GM08714 (cell line): ENCODE results near the gene HOXB3.

ENCODE experiments used
- H3K4me3 ChIP-seq: fragments of 200-500 bp; sonication (Bioruptor generic); 2 replicates; pipeline ENCODE4 v1.5.1; 2014; ENCODE audit warnings: mild to moderate bottlenecking, low read length, inconsistent platforms
- ZNF274 ChIP-seq: IDR thresholded peaks from 2 replicates; pipeline ENCODE4 v1.6.1; 2012; ENCODE audit warnings: mild to moderate bottlenecking, low read depth, low read length

HOXB3 gene

DNA sequence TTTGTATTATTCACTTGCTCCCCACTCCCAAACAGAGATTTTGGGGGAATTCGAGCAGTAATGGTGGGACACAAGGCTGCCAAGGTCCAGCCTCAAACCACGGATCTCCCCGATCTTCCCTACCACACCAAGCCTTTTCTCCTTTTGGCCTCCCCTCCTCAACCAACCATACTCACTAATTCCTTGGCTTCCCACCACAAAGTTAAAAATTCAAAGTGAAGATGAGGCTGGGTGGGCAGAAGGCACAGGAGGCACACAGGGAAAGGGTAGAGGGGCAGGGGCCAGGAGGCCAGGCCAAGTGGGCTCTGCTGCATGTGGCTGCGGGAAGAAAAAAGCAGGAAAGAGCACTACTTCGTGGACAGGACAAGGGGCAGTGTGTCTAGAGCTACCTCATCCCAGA is 27.1 kb downstream of the HOXB3 start:
- TF ChIP-seq ZNF274: no peak
- H3K4me3 ChIP-seq: no peak overlapping the region

DNA sequence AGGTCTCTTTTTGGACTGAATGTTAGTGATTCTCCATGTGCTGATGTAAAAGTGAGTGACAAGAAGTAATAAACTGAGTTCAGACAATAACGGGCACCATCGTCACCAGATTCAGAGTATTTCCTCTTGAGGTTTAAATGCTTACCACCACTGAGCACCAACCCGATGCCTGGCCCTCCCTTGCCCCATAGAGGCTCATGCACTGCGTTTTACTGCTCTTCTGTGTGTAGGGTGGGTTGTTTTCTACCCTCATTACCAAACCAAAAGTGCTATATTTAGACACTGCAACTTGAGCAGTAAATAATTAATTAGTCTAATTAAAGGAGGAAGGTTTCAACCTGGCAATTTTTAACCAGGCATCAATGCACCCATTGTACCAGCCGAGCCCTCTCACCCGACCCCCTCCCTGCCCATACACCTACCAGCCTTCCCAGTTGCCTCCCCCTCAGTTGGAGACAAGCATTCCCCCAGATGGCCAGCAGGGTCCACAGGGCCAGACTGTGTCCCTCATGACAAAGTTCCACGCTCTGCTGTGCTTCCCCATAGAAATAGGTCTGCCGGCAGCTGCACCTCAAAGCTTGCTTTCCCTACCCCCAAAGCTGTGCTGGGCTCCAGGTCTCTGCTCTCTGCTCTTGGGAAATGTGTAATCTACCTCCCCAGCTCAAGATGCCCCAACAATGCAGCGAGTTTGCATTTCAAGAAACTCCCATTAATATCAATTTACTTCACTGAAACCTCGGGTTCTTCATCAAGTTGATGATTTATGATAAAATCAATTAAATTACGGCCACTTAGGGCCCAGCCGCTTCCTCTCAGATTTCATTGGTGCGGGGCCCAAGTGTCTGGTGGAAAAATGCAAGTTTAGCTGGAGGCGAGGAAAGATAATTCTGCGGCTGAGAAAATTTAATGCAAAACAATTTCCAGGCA is 27.9 kb downstream of the HOXB3 start:
- peak overlapping the region; percentile 8; the same call in 1 of the 2 replicates for H3K4me3 ChIP-seq

DNA sequence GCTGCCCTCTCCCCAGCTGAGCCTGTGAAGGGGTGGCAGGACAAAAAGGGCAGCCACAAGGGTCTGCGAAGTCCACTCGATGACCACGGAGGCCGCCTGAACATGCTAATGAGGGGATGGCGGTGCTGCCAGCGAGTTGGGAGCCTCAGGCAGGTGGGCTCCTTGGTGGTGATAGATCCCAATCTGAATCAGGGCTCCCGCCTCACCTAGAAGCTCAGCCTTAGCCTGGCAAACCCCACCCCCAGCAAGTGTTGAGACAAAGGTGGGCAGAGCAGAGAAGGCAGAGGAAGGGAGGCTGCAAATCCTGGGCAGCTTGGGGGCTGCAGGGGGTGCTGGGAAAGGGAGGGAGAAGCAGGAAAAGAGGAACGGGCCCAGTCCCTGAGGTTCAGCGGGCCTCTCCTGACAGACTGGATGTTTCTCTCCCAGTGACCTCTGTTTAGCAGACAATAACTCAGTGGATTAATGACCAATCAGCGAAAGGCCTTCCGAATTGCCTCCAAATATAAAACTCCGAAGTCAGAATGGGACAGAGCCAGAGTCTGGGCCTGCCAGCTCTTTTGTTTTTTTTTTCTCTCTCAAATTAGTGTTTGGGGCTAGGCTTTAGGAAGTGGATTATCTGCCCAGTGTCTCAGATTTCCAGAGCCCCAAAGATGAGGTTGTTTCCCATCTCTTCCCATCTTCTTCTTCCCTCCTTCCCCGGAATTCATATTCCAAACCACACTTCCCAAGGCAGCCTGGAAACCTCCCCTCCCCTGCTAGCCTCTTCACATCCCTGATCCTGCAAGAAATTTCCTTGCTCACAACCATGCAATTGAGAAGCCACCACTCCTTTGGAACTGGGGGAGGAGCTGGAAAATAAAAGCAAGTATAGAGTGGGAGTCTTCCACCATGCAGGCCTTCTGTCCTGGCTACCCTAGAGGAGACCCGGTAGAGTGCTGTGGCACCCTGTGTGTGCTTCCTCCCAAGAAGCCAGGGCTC is 29.9 kb downstream of the HOXB3 start:
- H3K4me3 ChIP-seq: no peak overlapping the region
- no peak for TF ChIP-seq ZNF274

More for the DNA sequence above, 27.9 kb downstream of the HOXB3 start:
- TF ChIP-seq ZNF274: no peak

DNA sequence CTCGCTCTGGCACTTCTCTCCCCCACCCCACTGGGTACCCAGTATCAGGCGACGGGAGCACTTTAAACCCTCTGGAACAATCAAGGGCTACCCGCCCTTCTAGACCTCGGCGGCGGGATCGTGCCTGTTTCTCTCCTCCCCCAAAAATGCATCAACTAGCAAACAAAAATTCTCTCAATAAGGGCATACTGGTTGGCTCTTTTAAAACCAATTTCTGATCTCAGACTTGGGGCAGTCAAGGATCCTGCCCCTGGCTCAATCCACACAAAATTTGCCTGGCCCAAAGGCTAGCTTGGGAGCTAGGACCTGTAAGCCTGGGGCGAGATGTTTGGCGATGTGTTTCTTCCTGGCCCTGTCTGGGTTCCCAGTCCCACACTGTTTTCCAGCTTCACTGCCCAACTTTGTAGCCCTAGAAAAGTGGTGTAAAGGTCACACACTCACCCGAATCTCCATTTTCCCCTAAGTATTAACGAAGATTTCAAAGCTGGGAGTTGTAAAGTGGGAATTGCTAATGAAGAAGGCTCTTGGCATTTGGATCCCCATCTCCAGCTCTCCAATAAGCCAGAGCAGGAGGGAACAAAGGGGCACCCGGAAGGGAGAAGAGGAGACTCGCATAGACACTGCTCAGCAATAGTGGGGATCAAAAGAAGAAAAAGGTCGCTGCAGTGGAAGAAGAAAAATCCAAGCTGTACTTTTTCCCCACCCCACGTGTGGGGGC is 30.8 kb downstream of the HOXB3 start:
- H3K4me3 ChIP-seq: no peak overlapping the region
- no peak for TF ChIP-seq ZNF274

DNA sequence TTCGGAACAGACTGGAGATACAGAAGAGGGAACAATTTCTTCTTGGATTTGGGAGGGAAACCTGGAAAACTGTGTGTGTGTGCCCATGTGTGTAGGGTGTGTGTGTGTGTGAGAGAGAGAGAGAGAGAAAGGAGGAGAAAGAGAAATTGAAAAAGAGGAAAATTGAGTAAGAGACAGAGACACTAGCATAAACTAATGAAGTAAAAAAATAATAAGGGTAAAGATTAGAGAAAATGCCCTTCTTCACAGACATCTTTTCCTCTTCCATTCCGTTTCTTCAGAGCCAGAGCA is 31.3 kb downstream of the HOXB3 start:
- no peak for TF ChIP-seq ZNF274
- H3K4me3 ChIP-seq: no peak overlapping the region

DNA sequence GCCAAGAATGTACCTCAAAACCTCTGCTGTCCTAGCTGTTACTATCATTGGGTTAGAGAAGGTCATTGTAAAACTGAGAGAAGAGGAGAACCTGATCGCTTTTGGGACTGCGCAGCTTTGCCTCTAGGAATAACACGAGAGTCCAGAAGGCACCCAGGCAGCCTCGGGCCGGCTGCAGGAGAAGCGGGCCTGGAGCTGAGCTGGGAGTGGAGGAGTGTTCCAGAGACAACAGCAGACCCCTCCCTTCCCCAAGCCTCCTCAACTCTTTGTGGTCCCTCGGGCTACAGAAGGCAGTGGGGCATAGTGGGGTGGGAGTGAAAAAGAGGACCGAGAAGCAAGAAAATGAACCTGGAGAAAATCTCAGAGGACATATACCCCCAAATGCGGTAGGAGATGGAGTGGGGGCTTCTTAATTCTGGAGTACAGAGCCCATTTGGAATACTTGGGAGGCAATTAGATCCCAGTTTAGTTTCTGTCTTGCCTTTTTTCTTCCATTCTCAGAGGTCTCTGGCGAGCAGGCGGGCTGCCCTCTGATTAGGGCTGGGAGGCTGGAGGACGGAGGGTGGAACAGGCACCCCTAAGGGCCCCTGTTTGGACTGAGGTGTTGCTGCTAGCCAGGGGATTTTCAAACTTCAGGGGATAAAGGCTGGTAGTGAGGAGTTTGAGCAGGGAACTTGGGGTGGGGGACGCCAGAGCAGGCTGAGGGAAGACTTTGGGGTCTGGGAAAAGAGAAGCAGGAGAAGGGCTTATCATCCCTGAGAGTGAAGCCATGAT is 31.8 kb downstream of the HOXB3 start:
- TF ChIP-seq ZNF274: no peak
- H3K4me3 ChIP-seq: no peak overlapping the region

DNA sequence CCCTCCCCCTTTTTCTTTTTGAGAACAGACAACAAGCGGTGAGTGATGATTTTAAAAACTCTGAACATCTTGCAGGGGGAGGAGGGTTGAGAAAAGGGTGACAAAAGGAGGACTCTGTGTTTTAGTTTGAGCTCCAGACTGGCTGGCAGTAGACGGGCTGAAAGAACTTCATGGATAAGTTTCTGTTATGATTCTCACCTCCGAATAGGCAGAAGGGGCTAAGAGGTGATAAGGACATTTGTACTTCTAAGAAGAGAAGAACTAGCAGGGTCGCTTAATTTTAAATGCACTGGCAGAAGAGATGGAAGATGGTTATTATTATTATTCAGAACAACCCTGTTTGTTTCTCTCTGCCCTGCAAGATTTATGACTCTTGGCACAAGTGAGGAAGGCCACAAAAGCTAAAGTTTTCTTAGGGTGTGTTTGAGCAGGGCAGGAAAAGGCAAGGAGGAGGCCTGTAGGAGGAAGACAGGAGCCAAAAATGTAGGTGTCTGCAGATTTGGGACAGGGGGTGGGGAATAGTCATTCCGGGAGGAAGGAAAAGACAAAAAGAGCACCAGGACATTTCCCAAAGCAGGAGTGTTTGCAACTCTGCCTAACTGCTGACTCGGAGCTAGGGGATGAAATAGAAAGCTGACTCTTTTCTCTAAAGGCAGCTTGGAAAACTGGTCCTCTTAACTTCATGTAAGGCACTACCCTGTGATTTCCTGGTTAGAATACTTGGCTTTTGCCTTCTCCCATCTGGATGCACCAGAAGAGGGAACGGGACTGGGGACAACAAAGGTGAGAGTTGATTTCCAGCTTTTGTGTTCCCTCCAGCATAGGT is 33.3 kb downstream of the HOXB3 start:
- H3K4me3 ChIP-seq: no peak overlapping the region
- TF ChIP-seq ZNF274: no peak

DNA sequence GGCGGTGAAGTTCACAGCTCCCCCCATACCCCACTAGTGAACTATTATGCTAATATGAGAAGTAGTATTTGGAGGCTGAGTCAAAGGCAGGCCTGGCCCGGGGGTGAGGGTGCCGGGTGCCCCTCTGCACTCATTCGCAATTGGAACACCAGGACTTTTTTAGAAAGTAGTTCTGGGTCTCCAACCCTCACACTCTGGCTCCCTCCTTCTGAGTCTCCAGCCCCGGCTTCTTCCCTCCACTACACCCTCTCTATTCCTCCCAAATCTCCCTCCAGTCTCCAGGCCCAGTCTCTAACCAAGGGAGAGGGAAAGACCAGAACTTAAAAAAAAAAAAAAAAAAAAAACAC is 33.8 kb downstream of the HOXB3 start:
- no peak for TF ChIP-seq ZNF274
- no peak overlapping the region for H3K4me3 ChIP-seq

DNA sequence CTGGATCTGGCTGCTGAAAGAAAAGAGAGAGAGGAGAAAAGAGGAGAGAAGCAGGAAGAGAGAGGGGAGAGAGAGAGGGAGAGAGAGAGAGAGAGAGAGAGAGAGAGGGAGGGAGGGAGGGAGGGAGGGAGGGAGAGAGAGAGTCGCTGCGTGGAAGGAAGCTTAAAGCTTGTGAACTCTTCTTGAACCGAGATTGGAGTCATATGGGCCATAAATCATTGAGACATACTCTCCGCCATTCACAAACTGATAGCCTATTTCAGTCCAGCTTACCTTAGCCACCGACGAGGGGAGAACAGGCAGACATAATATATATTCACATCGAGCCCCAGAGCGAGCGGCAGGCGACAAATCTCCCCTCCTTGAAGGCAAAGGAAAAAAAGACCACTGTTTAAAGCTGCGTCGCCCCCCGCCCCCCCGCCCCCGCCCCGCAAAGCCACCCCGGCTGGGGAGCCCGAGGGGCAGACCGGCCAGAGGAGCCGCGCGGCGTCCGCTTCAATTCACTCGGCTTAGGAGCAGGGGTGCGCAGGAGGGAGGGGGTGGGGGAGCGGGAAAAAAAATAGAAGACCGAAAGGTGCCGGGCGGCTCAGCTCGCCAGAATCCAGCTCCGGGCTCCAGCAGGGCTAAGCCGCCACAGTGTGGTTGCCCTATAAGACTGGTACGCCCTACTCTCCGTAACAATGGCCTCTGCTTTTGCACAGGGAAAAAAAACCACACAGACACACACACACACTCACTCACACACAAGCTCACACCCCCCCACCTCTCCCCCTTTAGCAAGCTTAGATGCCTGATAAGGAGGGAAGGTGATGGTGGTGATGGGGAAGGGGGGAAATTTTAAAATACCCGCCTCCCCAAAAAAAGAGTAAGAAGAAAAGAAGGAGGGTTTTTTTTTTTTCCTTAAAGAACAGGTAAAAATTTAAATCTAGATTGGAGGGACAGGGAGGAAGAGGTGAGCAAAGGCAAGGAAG is 34.5 kb downstream of the HOXB3 start:
- peak overlapping the region; percentile 33; the same call in 1 of the 2 replicates for H3K4me3 ChIP-seq
- TF ChIP-seq ZNF274: no peak

DNA sequence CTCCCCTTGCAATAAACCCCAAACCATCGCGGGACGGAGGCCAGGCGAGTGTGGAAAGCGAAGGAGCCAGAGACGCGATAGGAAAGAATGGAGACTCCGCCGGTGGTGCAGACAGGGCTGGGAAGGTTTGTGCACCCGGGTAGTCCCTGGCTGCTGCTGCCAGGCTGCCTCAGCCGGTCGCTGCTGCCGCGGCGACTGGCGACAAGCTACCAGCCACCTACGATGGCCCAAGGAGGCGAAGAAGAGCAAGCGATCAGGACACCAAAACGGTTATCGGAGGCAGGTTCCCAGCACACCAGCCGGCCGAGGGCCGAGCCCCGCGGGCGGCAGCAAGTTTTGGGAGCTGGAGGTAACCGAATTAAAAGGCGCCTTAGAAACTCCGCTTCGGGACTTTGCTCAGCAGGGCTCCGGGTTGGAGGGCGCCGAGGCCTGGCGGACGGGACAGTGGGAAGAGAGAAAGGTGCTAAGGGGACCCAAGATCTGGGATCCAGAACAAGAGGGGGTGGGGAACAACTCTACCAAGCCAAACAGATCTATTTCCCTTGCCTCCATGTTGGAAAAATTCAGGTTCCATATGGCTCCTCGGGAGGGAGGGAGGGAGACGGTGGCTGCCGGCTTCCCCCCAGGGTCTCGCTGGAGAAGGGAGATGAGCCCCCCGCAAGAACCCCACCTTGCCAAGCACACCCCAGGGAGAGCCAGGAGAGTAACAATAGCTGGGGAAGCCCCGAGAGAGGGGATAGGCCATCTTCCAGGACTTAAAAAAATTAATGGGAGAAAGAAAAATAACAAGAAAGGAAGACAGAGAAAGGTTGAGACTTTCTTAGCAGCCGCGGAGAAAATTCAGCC is 35.4 kb downstream of the HOXB3 start:
- H3K4me3 ChIP-seq: no peak overlapping the region
- TF ChIP-seq ZNF274: no peak

DNA sequence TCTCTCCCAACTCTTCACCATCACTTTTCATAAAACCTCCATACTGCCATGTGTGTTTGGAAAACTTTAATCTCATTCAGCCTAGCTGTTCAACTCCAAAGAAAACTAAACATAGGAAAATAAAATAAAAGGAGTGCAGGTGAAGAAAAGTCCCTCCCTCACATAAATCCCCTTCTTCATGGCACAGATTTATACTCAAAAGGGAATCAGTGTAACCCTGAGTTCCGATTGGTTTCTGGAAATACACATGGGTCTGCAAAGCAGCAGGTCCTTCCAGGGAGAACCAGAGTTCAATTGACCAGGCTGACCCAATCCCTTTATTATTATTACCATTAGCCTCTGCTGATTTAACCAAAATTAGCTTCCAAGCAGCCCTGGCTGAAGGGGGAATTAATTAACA is 36.2 kb downstream of the HOXB3 start:
- TF ChIP-seq ZNF274: no peak
- H3K4me3 ChIP-seq: no peak overlapping the region
